Activated CD4-positive, alpha-beta T cell treated with anti-CD3 and anti-CD28 coated beads, Interleukin-2, amount 50 U/mL, for 24 hours (primary cell): ENCODE data around the gene GNAZ.

Source experiments
- DNase-seq, 2 donors: peaks; one replicate each; pipeline ENCODE4 v3.0.0-alpha.2; 2020; ENCODE audit warnings: low read depth in 1 of 2, low spot score in 1 of 2

The GNAZ gene

DNA sequence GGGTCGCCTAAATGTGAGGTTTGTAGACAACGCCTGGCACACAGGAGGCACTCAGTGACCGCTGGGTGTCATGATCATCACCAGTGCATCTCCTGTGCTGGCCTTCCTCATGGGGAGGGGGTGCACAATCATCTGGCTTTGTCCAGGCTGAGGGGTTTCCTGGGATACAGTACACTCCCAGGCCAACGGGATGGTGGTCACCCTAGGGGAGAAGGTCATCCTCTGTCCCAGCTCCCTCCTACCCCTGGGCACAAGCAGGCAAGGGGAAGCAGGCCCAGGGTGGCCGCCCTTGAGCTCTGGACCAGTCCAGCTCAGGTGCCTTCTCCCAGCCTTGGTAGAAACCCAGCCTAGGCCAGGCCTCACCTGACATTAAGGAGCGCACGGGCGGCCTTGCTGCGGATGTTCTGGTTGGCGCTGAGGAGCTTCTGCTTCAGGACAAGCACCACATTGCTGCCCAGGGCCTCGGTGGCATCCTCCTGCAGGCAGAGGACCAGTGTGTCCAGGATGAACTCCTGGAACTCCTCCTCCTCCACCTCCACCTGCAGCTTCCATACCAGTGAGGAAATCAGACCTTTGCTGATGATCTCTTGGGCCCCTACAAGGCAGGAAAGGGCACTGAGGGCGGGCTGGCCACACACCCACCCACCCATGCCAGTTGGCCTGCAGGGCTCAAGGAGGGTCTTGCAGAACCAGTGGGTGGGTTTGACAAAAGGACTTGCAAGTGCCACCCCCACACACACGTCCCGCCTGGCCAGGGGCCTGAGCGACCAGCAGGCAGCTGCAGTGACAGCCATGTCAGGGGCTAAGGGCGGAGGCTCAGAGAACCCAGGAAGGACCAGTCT lies 6.6 kb upstream of the GNAZ start:
- no peak for DNase-seq

DNA sequence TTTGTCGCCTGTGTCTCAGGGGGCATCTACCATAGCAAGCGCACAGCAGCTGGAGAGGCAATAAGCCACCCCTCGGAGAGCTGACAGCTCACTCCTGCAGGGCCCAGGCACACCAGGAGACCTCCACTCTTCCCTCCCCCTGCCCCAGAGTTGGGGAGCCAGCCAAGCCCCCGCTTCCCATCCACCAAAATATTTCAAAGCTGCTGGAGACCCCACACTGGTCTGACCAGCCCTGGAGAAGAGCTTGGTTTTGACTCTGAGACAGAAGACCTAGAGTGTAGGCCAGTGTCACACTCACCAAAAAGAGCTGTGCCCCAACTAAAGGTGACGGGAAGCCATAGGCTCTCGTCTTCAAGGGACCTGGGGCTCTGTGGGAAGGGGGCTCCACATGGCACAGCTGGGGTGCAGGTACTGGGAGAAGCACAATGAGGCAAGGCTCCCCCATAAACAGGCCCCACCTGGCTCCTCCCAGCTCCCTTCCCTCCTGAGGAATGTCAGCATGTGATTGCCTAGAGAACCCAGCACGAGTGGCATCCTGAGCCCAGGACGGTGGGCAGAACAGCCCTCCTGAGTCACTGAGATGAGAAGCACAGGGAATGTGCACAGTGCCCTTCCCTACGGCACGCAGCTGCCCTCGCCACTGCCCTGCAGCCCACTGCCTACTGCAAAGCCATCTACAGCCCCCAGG lies 5.8 kb upstream of the GNAZ start:
- DNase-seq: no peak

DNA sequence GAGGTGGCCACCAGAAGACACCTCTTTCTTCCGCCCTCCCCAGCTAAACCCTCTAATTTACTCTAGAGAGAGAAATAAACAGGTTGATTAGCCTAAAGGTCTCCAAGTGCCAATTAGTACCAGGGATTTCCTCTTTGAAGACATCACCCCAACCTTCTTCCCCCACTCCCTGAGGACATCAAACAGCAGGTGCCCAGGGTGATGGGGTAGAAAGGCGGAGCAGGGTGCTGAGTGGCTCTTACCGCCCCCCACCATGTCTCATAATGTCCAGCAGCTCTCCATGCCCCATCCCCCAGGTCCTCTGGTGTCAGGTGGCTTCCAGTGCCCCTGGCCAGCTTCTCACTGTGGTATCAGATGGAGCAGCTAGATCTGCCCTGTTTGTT lies 5.3 kb upstream of the GNAZ start:
- no peak for DNase-seq

DNA sequence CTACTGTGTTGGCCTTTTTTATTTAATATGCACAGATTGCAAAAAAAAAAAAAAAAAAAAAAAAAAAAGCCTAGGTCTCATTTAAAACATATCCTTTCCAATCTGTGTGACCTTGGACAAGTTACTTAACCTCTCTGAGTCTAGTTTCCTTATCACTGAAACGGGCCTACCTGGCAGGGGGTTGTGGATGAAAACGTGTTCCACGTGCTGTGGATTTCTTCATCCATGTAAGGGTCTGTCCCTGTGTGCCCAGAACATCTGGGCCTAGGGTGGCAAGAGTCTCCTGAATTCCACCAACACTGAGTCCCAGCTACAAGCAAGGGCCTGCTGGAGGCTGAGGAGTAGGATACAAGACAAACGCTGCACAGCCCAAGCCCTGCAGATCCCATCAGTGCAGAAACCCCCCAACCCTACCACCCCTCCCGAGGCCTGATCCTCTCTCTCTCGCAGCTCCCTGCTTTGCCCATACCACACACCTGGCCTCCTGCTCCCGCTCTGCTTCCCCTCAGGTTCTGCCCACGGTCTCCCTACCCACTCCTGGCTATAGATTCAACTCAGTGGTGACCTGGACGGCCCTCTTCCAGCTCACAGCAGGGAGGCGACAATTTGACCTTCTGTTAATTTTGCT lies 4.7 kb upstream of the GNAZ start:
- no peak for DNase-seq

DNA sequence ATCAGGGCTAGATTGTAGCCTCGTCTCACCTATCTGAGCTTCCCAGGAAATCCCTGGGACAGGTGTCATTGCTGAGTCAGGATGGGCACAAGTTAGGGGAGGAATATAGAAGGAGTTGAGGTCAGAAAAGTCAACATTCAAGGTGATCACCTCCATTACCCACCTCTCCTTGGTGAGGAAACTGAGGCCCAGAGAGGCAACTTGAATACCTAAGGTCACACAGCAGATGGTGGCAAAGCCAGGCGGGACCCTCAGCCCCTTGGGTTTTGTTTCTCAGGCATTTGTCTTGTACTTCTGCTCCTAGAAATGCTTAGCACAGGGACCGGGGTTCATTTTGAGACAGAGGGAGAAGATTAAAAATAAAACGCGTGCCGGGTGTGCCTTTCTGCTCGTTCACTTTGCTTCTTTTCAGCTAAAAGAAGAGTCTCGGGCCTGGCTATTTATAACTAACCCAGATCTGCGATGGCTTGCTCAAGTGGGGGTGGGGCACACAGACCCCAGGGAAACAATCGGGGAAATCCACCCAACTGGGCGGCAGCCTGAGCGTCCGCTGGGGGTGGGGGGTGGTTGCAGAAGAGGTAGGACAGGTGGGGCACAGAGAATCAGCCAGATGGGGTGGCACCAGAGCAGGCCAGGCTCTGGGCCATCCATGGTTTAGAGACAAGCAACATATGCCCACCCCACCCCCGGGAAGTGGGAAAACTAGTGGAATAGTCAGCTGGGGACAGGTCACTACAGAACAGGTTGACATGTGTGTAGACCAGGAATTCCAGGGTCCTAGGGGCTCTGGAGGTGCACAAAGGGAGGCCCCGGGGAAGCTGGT lies 3.9 kb upstream of the GNAZ start:
- no peak for DNase-seq

DNA sequence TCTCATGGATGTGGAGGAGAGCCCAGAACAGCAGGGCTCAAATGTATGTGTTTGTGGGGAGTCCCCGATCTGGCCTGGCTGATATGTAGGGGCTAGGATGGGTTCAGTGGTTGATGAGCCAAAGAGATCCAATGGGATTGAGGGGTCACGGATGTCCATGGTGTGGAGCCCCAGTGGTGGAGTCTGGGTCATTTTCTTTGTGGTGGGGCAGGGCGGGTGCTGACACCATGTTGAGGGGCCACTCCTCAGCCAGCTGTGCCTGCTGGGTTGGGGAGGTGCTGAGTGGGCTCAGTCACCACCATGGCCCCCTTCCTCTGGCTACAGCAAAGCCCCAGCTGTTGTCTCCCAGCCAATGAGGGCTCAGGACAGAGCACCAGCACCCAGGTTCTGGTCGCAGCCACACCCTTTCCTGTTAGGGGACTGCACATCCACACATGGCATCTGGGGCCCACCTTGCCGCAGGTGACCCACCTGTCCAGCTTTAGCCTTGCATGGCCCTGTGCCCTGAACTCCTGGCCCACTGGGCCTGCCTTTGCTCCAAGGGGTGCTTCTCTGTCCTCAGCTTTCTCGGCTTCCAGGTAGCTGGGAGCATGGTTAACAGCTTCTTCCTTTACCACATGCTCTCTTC lies 3.2 kb upstream of the GNAZ start:
- no peak for DNase-seq

DNA sequence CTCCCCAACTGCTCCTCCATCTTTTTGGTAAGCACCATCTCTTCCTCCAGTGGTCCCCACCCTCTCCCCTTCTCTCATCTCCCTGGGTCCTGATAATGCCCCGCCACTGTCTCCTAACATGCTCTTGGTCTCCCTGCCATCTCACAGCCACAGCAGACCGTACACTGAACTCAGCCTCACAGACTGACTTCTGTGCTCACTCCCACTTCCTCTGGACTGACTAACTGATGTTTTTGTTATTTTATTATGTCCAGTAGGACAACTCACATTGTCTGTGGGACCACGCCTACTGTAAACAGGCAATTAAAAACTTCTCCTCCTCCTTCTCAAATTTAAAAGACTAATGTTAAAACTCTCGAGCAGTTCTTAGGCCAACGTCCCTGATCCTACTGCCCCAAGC lies 2.6 kb upstream of the GNAZ start:
- no peak for DNase-seq

DNA sequence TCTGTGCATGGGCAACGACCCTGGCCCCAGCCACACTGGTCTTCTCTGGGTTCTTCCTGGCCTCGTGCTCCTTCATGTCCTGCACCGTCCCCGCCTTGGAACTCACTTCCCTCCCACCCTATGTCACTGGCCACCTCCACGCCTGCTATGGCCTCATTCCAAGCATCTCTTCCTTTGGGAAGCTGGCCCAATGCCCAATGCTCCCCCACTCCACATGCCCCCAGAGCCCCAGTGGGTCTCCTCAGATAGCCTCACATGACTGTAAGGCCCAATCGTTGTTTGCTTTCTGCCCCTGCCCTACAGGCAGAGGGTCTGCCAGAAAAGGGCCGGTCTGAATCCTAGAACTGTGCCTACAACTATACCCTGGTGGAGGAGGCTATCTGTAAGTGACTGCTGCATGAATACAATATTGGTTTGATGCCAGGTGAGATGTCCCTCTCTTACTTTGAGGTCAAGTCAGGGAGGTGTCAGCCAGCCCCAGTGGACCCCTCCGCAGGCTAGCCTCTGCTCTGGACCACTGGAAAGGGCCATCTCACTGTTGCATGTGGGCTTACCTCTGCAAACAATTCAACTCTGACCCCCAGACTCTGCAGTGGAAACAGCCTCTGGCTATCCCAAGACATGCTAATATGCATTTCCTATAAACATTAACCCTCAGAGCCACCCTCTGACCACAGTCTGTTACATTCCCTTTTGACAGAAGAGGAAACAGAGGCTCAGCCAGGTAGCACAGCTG lies 2.1 kb upstream of the GNAZ start:
- no peak for DNase-seq

DNA sequence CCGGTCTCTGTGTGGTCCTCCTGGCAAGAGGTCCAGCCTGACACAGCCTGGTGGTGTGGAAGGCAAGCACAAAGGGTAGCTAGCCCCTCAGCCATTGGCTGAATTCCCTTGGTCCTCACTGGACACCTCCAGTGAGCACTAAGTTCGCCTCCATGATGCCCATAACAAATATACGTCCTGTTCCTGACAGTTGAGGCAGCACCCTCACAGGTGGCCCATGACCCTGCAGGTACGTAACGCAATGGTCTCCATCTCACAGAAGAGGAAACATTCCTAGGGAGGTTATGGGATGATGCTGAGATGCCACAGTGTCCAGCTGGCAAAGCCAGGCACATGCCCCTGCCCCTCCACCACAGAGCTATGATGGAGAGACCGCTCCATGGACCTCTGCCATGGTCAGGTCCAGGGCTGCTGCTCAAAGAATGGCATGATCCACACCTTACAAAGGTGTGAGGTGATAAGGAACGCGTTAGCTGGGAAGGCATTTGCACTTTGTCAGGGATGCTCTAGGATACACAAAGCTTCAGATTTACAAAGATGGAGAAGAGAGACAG lies 1.4 kb upstream of the GNAZ start:
- DNase-seq: no peak

DNA sequence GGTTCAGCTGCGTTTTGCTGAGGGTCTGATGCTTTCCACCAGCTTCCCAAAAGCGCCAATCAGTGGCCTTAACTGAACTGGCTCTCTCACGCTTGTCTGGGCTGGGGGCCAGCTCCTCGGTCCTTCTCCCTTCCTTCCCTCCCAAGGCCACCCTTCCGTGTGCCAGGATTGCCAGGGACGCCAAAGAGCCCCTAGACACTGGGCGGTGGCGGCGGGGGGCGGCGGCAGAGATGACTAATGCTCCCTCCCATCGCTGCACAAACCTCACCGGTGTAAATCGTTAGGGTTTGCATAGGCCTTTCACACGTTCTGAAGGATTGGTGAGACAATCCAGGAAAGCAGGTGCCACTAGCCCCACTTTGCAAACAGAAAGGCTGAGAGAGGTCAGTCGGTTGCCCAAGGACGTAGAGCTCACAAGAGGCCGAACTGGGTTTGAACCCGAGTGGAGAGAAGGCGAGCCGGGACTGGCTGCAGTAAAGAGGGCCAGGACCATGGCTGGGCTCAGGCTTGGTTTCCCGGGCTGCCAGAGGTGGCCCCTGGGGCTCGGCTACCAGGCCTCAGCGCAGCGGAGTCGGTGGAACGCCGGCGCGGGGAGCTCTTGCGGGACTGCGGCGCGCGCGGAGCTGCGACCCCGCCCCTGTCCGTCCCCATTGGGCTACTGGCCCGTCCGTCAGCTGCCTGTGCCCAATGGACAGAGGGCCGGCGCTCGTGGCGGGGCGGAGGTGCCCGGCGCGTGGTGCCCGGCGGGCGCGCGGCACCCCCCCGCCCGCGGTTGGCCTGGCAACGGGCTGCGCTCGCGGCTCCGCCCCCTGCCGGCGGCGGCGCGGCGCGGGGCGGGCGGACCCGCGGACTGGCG lies 589 bp upstream of the GNAZ start:
- peak; percentile 73 to 79 for DNase-seq

DNA sequence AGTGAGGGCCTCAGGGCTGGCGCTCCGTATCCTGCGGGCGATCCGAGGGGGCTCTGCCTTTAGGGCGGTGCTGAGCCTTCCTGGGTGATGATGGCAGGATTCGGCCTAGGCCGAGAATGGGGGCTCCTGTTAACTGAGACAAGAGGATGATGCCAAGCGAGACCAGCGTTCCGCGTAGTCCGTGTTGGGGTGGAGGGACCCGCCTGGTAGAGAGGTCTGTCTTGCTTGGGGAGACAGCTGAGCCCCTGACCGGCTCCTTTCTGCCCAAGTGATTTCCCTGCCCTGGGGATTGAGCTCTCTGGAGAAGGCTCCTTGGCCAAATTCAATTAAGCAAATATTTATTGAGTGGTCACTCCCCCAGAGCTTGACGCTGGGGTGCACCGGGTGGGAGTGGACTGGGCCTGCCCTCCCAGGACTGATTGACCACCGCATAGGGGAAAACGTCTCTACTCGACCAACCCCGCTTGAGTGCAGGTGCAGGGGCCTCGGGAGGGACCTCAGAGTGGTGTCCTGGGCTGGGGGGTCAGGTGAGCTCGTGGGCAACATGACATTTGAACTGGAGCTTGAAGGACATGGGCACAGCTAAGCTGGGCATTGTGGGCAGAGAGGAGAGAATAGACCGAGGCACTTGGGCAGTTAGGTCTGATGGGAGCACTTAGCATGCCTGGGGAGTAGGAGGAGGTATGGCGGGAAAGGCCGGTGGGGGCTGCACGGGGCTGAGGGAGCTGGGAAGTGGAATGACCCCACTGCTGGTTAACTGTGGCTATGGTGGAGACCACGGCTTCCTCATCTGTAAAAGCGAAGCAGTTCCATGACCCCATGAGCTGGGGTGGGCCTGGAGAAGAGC lies 1.1 kb downstream of the GNAZ start:
- DNase-seq: no peak

DNA sequence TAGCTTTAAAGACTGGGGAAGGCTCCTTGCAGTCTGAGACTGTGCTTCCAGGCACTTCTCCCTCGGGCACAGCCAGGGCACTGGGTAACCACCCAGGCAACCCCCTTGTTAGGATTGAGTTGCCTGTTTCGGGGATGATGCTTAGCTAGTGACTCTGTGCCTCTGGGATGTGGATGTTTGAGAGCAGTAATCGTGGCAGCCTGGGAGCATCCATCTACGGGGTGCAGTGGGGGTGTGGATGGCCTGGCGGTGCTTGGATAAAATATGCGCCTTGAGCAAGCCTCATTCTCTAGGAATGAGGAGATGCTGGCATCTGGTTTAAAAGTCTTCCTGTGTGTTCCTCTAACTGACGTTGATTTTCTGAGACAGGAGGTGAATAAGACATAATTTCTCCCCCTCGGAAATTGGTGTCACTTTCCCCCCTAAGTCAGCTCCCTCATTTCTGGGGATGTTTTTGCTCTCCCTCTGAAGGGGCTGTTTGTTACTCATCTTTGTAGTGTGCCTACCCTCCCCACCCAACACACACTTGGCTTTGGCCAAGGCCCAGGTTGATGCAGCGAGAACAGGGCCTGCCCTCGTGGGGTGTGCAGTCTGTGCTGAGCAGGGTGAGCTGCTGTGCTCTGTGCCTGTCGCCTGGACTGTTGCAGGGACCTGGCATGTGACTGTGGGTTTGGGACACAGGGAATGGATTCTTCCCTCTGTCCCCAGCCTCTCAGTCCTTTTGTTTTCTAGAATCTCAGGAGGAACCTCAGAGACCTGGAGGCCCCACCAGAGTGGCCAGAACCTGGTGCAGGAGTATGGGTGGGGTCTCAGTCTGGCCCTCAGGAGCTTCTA lies 2.0 kb downstream of the GNAZ start:
- DNase-seq: no peak

DNA sequence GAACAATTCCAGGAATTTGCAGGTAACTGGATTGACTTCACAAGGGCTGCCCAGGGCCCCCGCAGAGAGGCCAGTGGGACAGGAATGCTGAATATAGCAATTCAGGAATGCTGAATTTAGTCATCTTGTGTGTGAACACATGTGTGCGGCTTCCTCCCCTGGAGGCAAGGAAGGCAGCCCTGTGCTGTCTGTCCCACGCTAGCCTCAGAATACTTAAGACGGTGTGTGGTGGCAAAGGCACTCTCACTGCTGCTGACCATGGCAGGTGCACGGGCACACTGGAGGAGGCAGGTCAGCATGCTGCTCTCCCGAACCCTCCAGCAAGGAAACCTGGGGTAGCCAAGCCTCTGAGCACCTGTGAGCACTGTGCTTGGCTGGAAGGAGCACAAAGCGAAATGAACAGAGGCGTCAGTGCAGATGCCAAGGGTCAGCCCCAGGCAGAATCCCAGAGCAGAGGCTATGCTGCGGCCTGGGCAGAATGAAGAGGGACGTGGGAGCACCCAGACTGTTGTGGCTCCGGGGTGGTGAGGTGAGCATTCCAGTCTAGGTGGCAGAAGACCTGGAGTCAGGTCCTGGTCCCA lies 2.7 kb downstream of the GNAZ start:
- no peak for DNase-seq

DNA sequence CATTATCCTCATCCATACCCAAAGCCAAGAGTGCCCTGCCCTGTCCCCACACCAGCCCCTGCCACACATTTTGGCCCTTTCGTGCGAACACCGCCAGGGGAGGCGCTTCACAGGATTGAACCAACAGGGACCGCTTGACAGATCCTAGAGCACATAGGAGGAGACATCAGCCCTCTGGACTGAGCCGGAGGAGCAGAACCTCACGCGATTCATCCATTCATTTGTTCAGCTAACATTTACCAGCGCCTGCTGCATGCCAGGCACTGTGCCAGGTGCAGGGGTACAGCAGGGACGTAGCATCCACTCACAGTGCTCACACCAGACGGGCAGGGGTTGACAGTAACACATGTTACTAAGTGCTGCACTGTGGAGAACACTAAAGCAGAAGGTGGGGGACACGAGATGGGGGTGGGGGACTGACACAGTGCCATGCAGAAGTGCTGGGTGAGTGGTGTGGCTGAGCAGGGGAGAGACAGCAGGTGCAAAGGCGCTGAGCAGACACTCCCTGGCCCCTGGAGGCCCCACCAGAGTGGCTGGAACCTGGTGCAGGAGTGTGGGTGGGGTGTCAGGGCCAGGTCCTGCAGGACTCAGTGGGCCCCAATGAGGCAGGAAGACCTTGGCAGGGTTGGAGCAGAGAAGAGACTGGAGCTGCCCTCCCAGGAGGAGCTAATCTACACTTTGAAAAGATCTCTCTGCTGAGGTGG lies 3.4 kb downstream of the GNAZ start:
- no peak for DNase-seq

DNA sequence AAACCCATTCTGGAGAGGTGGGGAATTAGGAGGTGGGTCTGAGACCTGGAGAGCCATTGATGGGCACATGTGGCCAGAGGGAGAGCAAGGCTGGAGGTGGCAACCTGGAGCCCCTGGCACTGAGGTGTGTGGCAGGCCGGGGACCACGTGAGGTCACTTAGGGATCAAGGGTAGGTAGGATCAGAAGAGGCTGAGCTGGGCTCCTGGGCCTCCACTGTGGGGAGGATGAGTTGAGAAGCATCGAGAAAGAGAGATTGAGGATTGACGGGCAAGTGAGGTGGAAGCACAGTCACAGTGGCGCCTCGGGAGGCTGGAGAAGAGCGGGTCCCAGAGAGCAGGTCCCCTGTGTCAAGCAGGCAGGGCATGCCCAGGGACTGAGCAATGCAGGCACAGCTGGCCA lies 4.1 kb downstream of the GNAZ start:
- no peak for DNase-seq

DNA sequence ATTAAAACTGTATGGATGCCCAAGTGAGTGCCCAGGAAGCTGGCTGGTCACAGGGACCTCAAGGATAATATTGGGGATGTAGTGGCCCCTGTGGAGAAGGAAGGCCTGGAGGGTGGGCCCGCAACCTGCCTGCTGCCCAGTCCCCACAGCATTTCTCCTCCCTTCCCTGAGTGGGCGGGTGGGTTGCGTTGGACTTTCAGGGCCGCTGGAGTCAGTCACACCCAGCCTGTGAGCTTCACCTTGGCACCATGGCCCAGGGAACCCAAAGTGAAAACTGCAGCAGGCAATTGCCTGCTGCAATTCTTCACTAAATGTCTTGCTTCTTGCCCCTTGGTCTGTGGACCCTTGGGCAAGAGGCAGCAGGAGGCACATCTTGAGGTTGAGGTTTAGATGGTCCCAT lies 4.7 kb downstream of the GNAZ start:
- DNase-seq: no peak
